Measurements from ENCODE around the gene IL31RA.

DNA sequence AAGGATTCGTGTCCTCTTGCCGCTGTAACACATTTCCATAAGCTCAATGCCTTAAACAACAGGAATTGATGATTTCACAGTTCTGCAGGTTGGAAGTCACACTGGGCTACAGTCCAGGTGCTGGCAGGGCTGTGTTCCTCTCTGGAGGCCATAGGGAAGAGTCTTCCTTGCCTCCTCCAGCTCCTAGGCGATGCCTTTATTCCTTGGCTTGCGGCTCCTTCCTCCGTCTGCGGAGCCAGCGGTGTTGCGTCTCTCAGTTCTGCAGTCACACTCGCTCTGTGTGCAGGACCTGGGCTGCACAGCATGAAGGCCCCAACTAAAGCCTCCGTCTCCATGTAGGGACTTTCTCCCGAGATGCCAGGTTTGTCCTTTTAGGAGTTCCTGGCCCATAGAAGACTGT, 73.6 kb downstream of the IL31RA start:
- TF ChIP-seq CTCF (IDR thresholded peaks at IDR 0.05 in 4 of 5, conservative IDR thresholded peaks at IDR 0.05 in 1 of 5) (no peak), POLR2A (IDR thresholded peaks at IDR 0.05) (no peak)
